HG02973 (cell line): ENCODE results near the gene ANO5.

ENCODE experiments used
- ATAC-seq: cut with Tn5 transposase; IDR thresholded peaks from one replicate; pipeline ENCODE4 v1.9.1; 2021; ENCODE audit warnings: moderate library complexity; ENCODE audit not compliant: unreplicated experiment

The ANO5 gene, protein sequence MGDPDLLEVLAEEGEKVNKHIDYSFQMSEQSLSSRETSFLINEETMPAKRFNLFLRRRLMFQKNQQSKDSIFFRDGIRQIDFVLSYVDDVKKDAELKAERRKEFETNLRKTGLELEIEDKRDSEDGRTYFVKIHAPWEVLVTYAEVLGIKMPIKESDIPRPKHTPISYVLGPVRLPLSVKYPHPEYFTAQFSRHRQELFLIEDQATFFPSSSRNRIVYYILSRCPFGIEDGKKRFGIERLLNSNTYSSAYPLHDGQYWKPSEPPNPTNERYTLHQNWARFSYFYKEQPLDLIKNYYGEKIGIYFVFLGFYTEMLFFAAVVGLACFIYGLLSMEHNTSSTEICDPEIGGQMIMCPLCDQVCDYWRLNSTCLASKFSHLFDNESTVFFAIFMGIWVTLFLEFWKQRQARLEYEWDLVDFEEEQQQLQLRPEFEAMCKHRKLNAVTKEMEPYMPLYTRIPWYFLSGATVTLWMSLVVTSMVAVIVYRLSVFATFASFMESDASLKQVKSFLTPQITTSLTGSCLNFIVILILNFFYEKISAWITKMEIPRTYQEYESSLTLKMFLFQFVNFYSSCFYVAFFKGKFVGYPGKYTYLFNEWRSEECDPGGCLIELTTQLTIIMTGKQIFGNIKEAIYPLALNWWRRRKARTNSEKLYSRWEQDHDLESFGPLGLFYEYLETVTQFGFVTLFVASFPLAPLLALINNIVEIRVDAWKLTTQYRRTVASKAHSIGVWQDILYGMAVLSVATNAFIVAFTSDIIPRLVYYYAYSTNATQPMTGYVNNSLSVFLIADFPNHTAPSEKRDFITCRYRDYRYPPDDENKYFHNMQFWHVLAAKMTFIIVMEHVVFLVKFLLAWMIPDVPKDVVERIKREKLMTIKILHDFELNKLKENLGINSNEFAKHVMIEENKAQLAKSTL

DNA sequence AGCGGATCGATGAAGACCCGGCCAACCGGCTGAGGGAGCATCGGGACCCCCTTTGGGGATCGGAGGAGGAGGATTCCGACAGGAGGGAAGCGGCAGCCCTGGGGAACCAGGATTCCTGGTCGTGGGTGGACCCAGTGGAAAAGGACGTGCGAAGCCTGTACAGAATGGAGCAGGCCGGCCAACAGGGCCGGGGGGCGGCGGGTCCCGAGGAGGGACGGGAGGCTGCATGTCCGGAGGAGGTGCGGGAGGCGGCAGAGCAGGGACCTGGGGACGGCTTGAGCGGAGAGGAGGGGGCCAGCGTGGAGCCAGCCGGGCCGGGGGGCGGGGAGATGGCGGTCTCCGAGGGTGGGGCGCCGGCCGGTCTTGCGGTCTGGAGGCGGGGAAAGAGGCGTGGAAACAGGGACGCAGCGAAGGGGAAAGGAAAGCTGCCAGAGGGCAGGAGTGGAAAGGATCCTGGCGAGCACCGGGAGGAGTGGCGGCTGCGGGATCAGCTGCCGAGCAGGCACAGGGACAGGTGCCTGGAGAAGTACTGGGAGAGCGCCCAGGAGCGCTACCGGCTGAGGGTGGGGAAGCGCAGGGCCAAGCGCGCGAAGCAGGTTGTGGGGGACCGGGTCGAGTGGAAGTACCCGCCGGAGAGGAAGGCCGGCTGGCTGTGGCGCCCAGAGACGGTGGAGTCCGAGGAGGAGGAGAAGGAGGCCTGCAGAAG lies at the start of gene ANO5:
TSS of gene ANO5 (plus strand) at position 444 of the 706 bp plus-strand sequence. CDS start 408 bp downstream, outside the sequence.
- ATAC-seq: no peak

GRCh38 chr11:22151649-22152197 lies 41.2 kb upstream of the ANO5 start:
- no peak for ATAC-seq

DNA sequence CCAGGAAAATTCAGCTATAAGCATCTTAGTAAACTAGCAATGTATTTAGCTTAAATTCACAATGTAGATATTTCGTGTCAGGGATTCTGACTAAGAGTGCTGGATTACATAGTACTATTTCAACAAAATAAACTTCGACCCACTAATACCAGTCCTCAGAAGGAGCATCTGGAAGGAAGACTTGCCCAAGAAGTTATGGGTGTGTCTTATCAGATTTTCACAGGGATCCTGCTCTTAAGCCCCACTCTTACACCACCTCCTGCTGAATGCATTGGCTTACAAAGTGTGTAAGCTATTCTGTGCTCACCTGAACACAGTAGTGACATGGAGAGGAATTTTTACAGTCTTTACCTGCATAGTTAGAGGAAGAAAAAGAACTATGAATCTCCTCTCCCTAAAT lies 35.4 kb upstream of the ANO5 start:
- ATAC-seq: no peak

- no peak for ATAC-seq
Measured at GRCh38 chr11:22161489-22161888, 31.4 kb upstream of the ANO5 start.

DNA sequence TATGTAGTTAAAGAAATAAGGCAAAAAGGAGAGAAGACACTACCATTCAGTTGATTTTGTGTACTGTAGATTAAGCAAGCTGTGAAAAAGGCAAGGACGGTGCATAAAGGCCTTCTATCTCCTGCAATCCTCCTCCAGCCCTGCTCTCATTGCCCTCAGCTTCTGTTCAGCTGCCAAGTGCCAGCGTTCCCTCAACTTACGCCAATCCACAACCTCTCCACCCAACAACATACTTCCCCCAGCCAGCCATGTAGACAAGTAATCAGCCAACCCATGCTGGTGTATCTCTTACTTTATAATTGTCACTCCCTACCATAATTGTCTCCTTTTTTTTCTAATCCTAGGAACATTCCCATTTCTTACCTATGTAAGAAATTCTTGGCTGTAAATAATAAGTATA lies 30.1 kb upstream of the ANO5 start:
- no peak for ATAC-seq

DNA sequence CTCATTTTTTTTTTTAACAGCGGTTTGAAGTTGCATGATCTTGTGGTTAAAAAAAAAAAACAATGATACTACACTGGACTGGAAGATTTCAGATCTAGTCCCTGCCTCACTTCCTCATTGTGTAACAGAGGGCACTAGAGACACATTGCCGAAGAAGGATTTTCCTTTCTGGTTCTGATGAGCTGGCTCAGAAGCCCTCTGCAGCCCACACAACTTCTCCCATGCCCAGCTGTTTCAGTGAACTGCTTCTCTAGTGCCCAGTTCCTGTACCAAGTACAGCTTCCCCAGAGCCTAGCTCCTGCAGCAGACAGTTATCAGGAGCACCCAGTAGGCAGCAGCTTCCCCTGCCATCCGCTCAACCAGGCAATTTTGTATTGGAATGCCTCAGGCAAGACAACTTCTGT lies 29.5 kb upstream of the ANO5 start:
- no peak for ATAC-seq

GRCh38 chr11:22165087-22165486 lies 27.8 kb upstream of the ANO5 start:
- ATAC-seq: no peak

DNA sequence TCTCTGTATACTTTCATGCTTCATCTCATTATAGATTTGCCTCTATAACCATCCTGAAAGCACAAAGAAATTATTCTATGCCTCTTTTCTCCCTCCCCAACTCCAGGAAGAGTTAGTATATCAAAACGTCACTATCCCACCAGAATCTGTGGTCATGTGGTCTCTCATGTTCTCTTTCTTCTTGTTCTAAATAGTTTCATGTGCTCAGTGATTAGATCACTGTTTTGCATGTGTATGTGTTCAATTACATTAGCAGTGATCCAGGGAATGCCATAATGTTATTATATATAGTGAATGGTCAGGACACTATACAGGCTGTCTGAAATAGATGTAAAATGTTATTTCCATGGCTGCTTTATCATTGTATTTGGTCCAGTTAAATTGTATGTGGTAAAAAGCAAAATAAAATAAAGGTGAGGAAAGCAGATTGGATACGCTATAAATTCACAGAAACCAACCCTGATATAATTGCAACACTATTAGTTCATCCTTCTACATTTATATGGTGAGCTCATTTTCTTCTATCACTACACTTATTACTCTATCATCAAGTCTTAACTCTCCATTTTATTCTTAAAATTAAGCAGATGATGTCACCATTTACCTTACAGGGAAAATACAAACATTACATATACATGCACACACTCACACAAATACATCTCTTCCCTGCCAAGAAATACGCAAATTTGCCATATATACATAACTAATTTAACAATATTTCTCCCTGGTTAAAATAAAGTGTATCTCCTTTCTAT lies 26.9 kb upstream of the ANO5 start:
- no peak for ATAC-seq

DNA sequence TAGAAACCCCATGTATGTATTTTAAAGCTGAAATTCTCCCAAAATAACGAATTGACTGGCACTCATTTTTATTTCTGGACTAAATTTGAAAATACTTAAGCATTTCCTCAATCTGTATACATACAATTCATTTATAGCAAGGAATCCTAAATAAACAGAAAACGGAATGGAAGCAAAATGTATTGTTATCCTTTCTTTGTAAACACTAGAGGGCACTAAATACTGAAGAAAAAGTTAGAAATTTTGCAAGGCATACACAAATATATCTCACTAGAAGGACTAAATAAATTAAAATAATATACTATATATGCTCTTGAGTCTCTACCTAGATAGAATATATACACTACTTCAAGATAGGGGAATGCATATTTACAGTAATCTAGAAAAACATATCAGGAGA lies 23.1 kb upstream of the ANO5 start:
- no peak for ATAC-seq

- no peak for ATAC-seq
Measured at GRCh38 chr11:22173532-22173931, 19.4 kb upstream of the ANO5 start.

GRCh38 chr11:22177186-22177585 lies 15.7 kb upstream of the ANO5 start:
- ATAC-seq: no peak

- ATAC-seq: no peak
Measured at GRCh38 chr11:22179626-22180025, 13.3 kb upstream of the ANO5 start.

GRCh38 chr11:22180131-22180530 lies 12.8 kb upstream of the ANO5 start:
- ATAC-seq: no peak

DNA sequence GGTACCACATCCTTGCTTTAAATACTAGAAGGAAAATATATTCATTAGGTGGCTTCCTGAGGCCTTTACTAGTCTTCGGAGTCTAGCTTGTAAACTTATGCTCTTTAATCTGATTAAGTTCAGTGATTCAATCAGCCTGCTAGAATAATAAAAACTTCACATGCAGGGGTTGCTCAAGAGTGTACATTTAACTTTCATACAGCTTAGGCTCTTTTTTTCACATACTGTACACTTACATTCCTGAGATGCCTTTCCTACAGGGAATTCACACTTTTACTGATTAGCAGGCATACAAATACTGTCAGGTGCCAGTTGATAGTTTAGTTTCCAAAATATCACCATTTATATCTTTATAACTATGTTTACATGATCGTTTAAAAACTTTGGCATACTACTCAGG lies 3.2 kb upstream of the ANO5 start:
- no peak for ATAC-seq

- no peak for ATAC-seq
Measured at GRCh38 chr11:22190827-22191463, 1.9 kb upstream of the ANO5 start.

DNA sequence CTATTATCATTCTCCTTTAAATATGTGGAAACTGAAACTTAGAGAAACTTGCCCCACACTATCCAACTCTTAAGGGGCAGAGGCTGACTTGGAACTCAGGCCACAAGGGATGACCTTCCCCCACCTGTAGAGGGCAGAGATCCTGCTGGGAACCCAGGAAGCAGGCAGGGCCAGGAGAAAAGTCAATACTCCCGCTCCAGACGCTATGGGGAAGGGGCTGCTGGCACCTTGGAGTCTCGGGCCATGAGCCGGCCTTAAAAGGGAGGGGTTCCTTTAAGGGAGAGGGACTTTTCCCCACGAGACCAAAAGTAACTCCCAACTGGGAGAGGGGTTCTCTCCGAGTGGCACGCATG lies 620 bp upstream of the ANO5 start:
- ATAC-seq: no peak

DNA sequence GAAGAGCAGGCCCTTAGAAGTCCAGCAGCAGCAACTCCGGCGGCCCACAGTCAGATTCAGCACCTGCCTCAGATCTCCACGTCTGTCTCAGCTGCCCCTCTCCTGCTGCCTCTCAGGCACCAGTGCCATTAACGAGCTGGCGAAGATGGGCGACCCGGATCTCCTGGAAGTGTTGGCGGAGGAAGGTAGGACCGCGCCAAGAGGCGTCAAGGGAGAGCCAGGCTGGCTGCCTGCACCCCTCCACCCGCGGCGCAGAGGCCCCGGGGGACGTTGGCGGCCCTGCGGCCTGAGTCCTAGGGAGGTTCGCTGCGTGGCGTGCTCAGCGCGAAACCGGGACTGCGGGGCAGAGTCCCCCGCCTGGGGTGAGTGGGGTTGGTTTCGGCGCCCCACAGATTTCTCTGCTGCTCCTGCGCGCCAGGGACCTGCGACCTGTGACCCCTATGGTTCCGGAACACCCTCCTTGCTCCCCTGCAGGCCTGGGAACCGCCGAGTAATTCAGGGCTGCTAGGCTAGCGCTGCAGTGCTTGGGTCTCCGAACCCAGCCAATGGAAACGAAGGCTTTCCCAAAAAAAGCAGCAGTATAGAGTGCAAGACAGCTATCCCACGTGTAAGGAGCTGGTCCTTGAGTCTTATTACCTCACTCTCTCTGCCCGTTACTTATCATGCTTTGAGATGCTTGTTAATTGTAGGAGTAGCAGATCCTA lies 615 bp downstream of the ANO5 start:
- ATAC-seq: no peak

DNA sequence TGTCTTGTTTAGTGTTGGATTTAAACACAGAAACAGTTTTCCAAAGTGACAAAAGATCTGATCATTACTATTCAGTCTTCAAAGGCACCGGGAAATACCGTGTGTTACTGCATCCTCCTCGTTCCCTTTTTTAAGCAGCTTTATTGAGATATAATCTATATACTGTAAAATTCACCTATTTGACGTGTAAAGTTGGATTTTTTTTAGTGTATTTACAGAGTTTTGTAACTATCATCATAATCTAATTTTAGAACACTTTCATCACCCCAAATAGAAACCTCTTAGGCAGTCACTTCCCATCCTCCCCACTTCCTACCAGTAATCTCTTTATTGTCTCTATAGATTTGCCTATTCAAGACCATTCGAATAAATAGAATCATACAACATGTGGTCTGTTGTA lies 1.4 kb downstream of the ANO5 start:
- ATAC-seq: no peak

DNA sequence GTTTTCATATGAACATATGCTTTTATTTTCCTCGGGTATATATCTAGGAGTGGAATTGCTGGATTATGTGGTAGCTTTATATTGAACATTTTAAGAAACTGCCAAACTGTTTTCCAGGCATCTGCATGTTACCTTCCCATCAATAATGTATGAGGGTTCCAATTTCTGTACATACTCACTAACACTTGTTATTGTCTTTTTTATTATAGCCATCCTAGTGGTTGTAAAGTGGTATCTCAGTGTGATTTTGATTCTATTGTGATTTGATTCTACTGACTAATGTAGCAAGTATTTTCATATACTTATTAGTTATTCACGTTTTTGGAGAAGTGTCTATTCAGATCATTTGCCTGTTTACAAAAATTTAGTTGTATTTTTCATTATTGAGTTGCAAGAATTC lies 2.0 kb downstream of the ANO5 start:
- ATAC-seq: no peak
